RWPE1 (cell line): ENCODE results near the gene MBNL1.
"Not testable (repeated sequence)": the region's sequence is repeated elsewhere in the genome, so short reads cannot be mapped to it uniquely, and the experiment has no call there.

Source experiments
- CTCF ChIA-PET: fragments of 350-600 bp; sonication (Branson Sonifier 250); formaldehyde crosslinking; extraction: SDS; loops from one replicate; lab custom pipeline; 2021; lab: Yijun Ruan, JAX
- POLR2A ChIA-PET: fragments of 400-600 bp; formaldehyde crosslinking; extraction: SDS; loops from one replicate; lab custom pipeline; 2020; ENCODE audit warnings: antibody characterized with exemption; ENCODE audit not compliant: low non-redundant PET; lab: Yijun Ruan, JAX
- DNase-seq: peaks from one replicate; pipeline ENCODE4 v3.0.0; 2012; ENCODE audit warnings: low spot score
- H3K27ac ChIP-seq: fragments of 450-650 bp; 2 replicates; pipeline ENCODE4 v1.5.1; 2017
- TF ChIP-seq, protein P1 (sequence below): fragments of 450-650 bp; conservative IDR thresholded peaks from 2 replicates; pipeline ENCODE4 v1.5.1; 2017; ENCODE audit warnings: low read depth, mild to moderate bottlenecking

Gene MBNL1

DNA sequence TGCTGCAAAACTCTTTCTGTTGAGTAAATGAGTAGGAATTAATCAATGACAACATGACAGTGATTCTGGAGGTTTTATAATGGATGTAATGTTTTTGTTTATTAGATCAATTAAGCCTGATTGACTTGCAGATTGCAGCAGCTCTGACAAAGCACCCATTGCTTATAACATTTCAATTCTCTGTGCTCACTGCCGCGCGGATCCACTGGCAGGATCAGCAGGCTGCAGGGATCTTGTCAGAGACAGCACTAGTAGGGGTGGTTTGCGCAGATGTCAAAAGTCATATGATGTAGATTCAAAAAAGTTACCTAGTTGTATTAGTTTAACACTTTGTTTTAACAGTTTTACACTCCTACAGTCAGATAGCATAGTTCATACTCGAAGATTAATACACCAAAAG, 93.4 kb downstream of the MBNL1 start:
- TF ChIP-seq, protein P1, sequence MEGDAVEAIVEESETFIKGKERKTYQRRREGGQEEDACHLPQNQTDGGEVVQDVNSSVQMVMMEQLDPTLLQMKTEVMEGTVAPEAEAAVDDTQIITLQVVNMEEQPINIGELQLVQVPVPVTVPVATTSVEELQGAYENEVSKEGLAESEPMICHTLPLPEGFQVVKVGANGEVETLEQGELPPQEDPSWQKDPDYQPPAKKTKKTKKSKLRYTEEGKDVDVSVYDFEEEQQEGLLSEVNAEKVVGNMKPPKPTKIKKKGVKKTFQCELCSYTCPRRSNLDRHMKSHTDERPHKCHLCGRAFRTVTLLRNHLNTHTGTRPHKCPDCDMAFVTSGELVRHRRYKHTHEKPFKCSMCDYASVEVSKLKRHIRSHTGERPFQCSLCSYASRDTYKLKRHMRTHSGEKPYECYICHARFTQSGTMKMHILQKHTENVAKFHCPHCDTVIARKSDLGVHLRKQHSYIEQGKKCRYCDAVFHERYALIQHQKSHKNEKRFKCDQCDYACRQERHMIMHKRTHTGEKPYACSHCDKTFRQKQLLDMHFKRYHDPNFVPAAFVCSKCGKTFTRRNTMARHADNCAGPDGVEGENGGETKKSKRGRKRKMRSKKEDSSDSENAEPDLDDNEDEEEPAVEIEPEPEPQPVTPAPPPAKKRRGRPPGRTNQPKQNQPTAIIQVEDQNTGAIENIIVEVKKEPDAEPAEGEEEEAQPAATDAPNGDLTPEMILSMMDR = no peak
- ChIA-PET POLR2A (no interaction called here), CTCF (no interaction called here)
- no peak for DNase-seq
- no peak overlapping the region for H3K27ac ChIP-seq

DNA sequence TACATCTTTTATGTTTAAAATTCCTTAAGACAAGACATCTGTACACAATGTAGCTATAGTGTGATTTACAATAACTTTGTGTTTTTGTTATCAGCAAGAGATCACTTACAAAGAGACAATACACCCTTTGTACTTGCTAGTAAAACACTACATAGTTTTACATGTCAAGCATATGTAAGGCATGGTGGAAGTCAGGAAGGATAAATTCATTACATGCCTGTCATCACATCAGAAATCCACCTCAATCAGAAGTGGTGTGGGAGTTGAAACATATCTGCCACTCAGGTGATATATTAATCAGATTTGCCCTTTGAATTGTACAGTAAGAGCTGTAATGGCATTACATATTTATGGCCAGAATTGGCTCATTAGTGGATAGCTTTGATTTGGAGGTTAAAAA, 95.5 kb downstream of the MBNL1 start:
- POLR2A ChIA-PET = no interaction called here

DNA sequence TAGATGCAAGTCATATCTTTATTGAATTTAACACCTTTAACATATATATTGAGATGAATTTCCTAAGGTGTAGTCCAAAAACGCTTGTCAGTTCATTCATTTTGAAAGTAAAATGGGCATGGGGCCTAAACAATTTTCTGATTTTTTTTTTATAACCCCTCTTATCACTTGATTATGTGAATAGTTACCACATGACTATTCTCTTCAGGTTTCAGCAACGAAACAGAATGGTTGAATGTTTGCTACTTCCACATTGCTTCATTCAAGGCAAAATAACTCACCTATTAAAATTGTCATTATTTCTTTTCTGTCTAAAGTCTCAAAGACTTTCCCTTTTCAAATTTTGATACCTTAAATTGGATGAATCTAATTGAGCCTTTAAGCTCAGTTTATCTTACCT, 96.4 kb downstream of the MBNL1 start:
- H3K27ac ChIP-seq = no peak overlapping the region
- POLR2A ChIA-PET = no interaction called here
- CTCF ChIA-PET = no interaction called here

More for the DNA sequence above, 95.5 kb downstream of the MBNL1 start:
- CTCF ChIA-PET = interaction anchor here (0.6 to 0.7 kb wide), 2 partner anchors 15 to 241 kb away, joined by 3 read pairs; no protein-coding TSS in a partner anchor
- H3K27ac ChIP-seq = no peak overlapping the region
- TF ChIP-seq, protein P1 = no peak
- DNase-seq = no peak

DNA sequence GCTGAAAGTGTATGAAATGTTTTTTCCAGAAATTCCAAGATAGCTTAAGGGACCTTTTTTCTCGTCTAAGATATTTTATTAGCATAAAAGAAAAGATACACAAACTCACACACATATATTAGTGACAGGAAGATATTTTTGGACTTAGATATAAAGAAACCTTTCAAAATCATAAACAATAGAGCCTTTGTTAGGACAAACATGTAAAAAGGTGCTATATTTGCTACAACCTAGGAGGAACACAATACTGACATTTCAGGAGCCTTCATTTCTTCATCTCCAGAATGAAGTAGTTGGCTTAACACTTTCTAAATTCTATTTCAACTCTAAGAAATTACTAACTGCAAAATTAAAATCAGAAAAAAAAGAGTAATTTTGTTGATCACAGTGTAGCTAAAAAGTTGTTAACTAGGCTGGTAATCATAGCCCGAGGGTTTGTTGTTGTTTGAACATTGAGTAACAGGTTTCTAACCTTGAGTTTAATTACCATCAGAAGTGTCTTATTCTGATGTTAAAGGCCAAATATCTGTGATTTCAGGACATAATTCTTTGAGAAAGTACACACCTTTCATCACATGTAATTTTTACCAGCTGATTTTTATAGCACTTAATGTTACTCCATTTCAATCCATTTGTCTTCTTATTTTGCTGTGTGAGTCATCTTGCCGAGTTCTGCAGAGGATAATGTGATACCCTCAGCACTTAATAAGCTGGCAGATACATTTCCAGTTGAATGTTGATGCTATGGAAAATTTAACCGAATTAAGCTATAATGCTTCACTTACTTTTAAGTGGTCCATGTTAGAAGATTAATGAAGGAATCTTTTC, 97.3 kb downstream of the MBNL1 start:
- DNase-seq = no peak
- CTCF ChIA-PET = no interaction called here
- H3K27ac ChIP-seq = no peak overlapping the region
- POLR2A ChIA-PET = no interaction called here
- TF ChIP-seq, protein P1 = no peak

More for the DNA sequence above, 96.4 kb downstream of the MBNL1 start:
- DNase-seq = no peak
- TF ChIP-seq, protein P1 = no peak

DNA sequence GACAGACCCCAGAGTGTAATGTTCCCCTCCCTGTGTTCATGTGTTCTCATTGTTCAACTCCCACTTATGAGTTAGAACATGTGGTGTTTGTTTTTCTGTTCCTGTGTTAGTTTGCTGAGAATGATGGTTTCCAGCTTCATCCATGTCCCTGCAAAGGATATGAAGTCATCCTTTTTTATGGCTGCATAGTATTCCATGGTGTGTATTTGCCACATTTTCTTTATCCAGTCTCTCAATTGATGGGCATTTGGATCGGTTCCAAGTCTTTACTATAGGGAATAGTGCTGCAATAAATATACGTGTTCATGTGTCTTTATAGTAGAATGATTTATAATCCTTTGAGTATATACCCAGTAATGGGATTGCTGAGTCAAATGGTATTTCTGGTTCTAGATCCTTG, 98.5 kb downstream of the MBNL1 start:
- DNase-seq, CTCF ChIA-PET, POLR2A ChIA-PET, H3K27ac ChIP-seq: not testable (repeated sequence)

DNA sequence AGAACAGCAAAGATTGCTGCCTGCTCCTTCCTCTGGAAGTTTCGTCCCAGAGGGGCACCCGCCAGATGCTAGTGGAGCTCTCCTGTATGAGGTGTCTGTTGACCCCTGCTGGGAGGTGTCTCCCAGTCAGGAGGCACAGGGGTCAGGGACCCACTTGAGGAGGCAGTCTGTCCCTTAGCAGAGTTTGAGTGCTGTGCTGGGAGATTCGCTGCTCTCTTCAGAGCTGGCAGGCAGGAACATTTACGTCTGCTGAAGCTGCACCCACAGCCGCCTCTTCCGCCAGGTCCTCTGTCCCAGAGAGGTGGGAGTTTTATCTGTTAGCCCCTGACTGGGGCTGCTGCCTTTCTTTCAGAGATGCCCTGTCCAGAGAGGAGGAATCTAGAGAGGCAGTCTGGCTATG, 103.9 kb downstream of the MBNL1 start:
- POLR2A ChIA-PET, DNase-seq, CTCF ChIA-PET: not testable (repeated sequence)
- 0 out of 2 replicates have a peak overlapping the region, but pooled peaks have one; percentile 20 for H3K27ac ChIP-seq

GRCh38 chr3:152373379-152373778, 104.7 kb downstream of the MBNL1 start:
- TF ChIP-seq, protein P1 = no peak
- ChIA-PET CTCF (no interaction called here), POLR2A (no interaction called here)
- DNase-seq = no peak
- 0 out of 2 replicates have a peak overlapping the region, but pooled peaks have one; percentile 20 for H3K27ac ChIP-seq
